IMR-90 (cell line): ENCODE measurements around the gene SRSF12. TPM values are rescaled to one million over a fixed set of nuclear protein-coding genes. Genes with fewer than 3 reads are reported as not detected.

Experiments used
- ATAC-seq: fragments of 200-7000 bp; cut with Tn5 transposase; 2 replicates; pipeline ENCODE4 v1.9.1; 2020; ENCODE audit warnings: low read depth, mild to moderate bottlenecking, moderate library complexity
- BruUV-seq: library from RNA; stranded (reverse); fragments of 400-500 nt; replicated peaks from 2 replicates; lab custom pipeline; 2021; lab: Mats Ljungman, UMichigan
- CTCF ChIA-PET: fragments of 300-600 bp; formaldehyde crosslinking; extraction: SDS; loops from one replicate; lab custom pipeline; 2021; ENCODE audit warnings: antibody characterized with exemption; lab: Yijun Ruan, JAX
- POLR2A ChIA-PET: fragments of 300-600 bp; sonication (Branson Sonifier 250); formaldehyde crosslinking; loops from one replicate; lab custom pipeline; 2022; ENCODE audit warnings: antibody characterized with exemption; ENCODE audit not compliant: unreplicated experiment; lab: Charles Lee
- DNase-seq: peaks from one replicate; pipeline ENCODE4 v3.0.0; 2013
- H2AFZ ChIP-seq: replicated peaks from 2 replicates; pipeline ENCODE3; 2013; ENCODE audit warnings: low read length, mild to moderate bottlenecking; ENCODE audit not compliant: poor library complexity
- H2AK5ac ChIP-seq: 2 replicates; pipeline ENCODE4 v1.6.1; 2013; ENCODE audit warnings: low read depth, low read length, inconsistent platforms
- H2AK9ac ChIP-seq: replicated peaks from 2 replicates; pipeline ENCODE3; 2013; ENCODE audit warnings: mild to moderate bottlenecking, low read depth, low read length, moderate library complexity; ENCODE audit not compliant: poor library complexity
- H2BK120ac ChIP-seq: 2 replicates; pipeline ENCODE4 v1.6.1; 2013; ENCODE audit warnings: low read depth, low read length, inconsistent platforms
- H2BK15ac ChIP-seq: 3 replicates; pipeline ENCODE4 v1.6.1; 2013; ENCODE audit warnings: low read depth, low read length, inconsistent platforms
- H2BK20ac ChIP-seq: 2 replicates; pipeline ENCODE4 v1.6.1; 2013; ENCODE audit warnings: low read depth, mild to moderate bottlenecking, inconsistent platforms, low read length, moderate library complexity
- H2BK5ac ChIP-seq: 2 replicates; pipeline ENCODE4 v1.6.1; 2013; ENCODE audit warnings: mild to moderate bottlenecking, low read depth, low read length, inconsistent platforms; ENCODE audit not compliant: poor library complexity, severe bottlenecking
- H3K14ac ChIP-seq: replicated peaks from 2 replicates; pipeline ENCODE4 v1.6.1; 2013; ENCODE audit warnings: low read depth, low read length, inconsistent platforms
- H3K18ac ChIP-seq: 2 replicates; pipeline ENCODE4 v1.6.1; 2013; ENCODE audit warnings: low read depth, low read length, control low read depth
- H3K23ac ChIP-seq: 2 replicates; pipeline ENCODE4 v1.6.1; 2013; ENCODE audit warnings: low read depth, low read length, inconsistent platforms
- H3K27ac ChIP-seq: 2 replicates; pipeline ENCODE4 v1.5.1; 2013; ENCODE audit warnings: mild to moderate bottlenecking, control low read depth, low read length; ENCODE audit not compliant: insufficient read depth
- H3K27me3 ChIP-seq: 2 replicates; pipeline ENCODE4 v1.6.1; 2013; ENCODE audit warnings: low read length; ENCODE audit not compliant: control insufficient read depth, insufficient read depth
- H3K36me3 ChIP-seq: 2 replicates; pipeline ENCODE4 v1.6.1; 2013; ENCODE audit warnings: low read length, mixed read lengths; ENCODE audit not compliant: control insufficient read depth, insufficient read depth
- H3K4ac ChIP-seq: 2 replicates; pipeline ENCODE4 v1.6.1; 2013; ENCODE audit warnings: low read depth, low read length, inconsistent platforms
- H3K4me1 ChIP-seq: 2 replicates; pipeline ENCODE4 v1.6.1; 2013; ENCODE audit warnings: low read length, mixed read lengths; ENCODE audit not compliant: control insufficient read depth, insufficient read depth
- H3K4me2 ChIP-seq: 2 replicates; pipeline ENCODE4 v1.6.1; 2013; ENCODE audit warnings: low read depth, mild to moderate bottlenecking, control low read depth, low read length, moderate library complexity
- H3K4me3 ChIP-seq: 2 replicates; pipeline ENCODE4 v1.5.1; 2013; ENCODE audit warnings: low read depth, mild to moderate bottlenecking, control low read depth, low read length, moderate library complexity; ENCODE audit not compliant: insufficient read depth
- H3K56ac ChIP-seq: 2 replicates; pipeline ENCODE4 v1.6.1; 2013; ENCODE audit warnings: low read length, inconsistent platforms; ENCODE audit not compliant: insufficient read depth; ENCODE audit errors: extremely low read depth
- H3K79me1 ChIP-seq, 2 experiments: 2 replicates each; pipeline ENCODE4 v1.6.1; 2013; ENCODE audit warnings: low read length in 2 of 2, inconsistent platforms in 1 of 2, low read depth in 1 of 2
- H3K9ac ChIP-seq: 2 replicates; pipeline ENCODE4 v1.6.1; 2013; ENCODE audit warnings: low read depth, low read length, control low read depth
- H3K9me1 ChIP-seq: 2 replicates; pipeline ENCODE4 v1.6.1; 2013; ENCODE audit warnings: low read length, inconsistent platforms; ENCODE audit not compliant: insufficient read depth
- H3K9me3 ChIP-seq: 2 replicates; pipeline ENCODE4 v1.6.1; 2013; ENCODE audit warnings: low read length; ENCODE audit not compliant: control insufficient read depth, insufficient read depth
- H4K20me1 ChIP-seq: 2 replicates; pipeline ENCODE4 v1.6.1; 2013; ENCODE audit warnings: low read length, inconsistent platforms; ENCODE audit not compliant: insufficient read depth
- H4K5ac ChIP-seq: 2 replicates; pipeline ENCODE4 v1.6.1; 2013; ENCODE audit warnings: mild to moderate bottlenecking, low read depth, low read length, control low read depth
- H4K8ac ChIP-seq, 2 experiments: 2 replicates each; pipeline ENCODE4 v1.6.1; 2013; ENCODE audit warnings: low read depth in 2 of 2, low read length in 2 of 2, control low read depth in 1 of 2, inconsistent platforms in 1 of 2
- H4K91ac ChIP-seq: 2 replicates; pipeline ENCODE4 v1.6.1; 2013; ENCODE audit warnings: low read depth, low read length, inconsistent platforms; ENCODE audit not compliant: insufficient read depth
- FOS ChIP-seq: fragments of 150-350 bp; IDR thresholded peaks from 2 replicates; pipeline ENCODE4 v1.6.1; 2016; ENCODE audit warnings: low read depth, low read length
- POLR2A ChIP-seq: IDR thresholded peaks from 2 replicates; pipeline ENCODE4 v1.6.1; 2012; ENCODE audit warnings: mild to moderate bottlenecking, low read depth, low read length
- USF2 ChIP-seq: fragments of 150-350 bp; IDR thresholded peaks from 2 replicates; pipeline ENCODE4 v1.6.1; 2017; ENCODE audit warnings: mild to moderate bottlenecking, antibody characterized with exemption, low read length, low read depth
- WGBS, 2 experiments: methylation state at CpG; one replicate each; pipeline versions ENCODE4 v1.1.5 to v1.1.7; 2013; ENCODE audit warnings: missing lambda C conversion rate in 2 of 2; ENCODE audit not compliant: insufficient read length in 1 of 2; ENCODE audit errors: extremely low coverage in 2 of 2; 5-methylcytosine and 5-hydroxymethylcytosine counted together
- dilution Hi-C: fragments of 300-500 bp; cut with HindIII; formaldehyde crosslinking; loops from one replicate; pipeline ENCODE4 v1.14.3; 2018; ENCODE audit warnings: low sequenced_read_pairs; ENCODE audit not compliant: unreplicated experiment
- in situ Hi-C: fragments of 300-500 bp; cut with MboI; formaldehyde crosslinking; loops from 3 replicates; pipeline ENCODE4 v1.14.3; 2019; ENCODE audit warnings: low sequenced_read_pairs, inconsistent platforms, mixed read lengths
- intact Hi-C: fragments of 100-400 bp; cut with micrococcal nuclease; formaldehyde crosslinking; loops from 2 replicates; pipeline ENCODE4 v1.10.0; 2022
- polyA plus RNA-seq, 3 experiments: library from polyadenylated mRNA; depleted of rRNA; stranded (reverse); fragments of >200 nt; gene quantifications; 2 replicates each; pipeline ENCODE4 v1.2.3, GENCODE V29; 2012; ENCODE audit warnings: low replicate concordance in 1 of 3
- total RNA-seq: library from RNA; depleted of rRNA; stranded (reverse); fragments of >200 nt; gene quantifications from 2 replicates; pipeline ENCODE4 v1.2.3, GENCODE V29; 2012

The SRSF12 gene
- total and polyA plus RNA-seq, 2 of the 4 experiments (the other 2 are of a cell fraction): 0.21 to 0.36 TPM

- POLR2A ChIA-PET: no interaction called here
- Histone ChIP-seq H4K8ac (no peak overlapping the region), H3K9ac (no peak overlapping the region), H3K14ac (no peak overlapping the region), H4K5ac (no peak overlapping the region), H2BK15ac (no peak overlapping the region), H3K9me3 (no peaks in the 10 kb centered on the region), H2AK5ac (no peak overlapping the region), H3K27me3 (no peaks in the 10 kb centered on the region), H4K20me1 (no peaks in the 10 kb centered on the region), H3K9me1 (no peaks in the 10 kb centered on the region), H2BK120ac (no peak overlapping the region), H4K91ac (no peak overlapping the region), H3K4me3 (no peak overlapping the region), H3K23ac (no peak overlapping the region), H3K56ac (no peak overlapping the region), H3K4me2 (no peak overlapping the region), H2BK20ac (no peak overlapping the region), H3K18ac (no peak overlapping the region), H3K36me3 (no peaks in the 10 kb centered on the region), H2AK9ac (no peak overlapping the region), H2AFZ (no peak overlapping the region), H3K4ac (no peak overlapping the region), H3K27ac (no peak overlapping the region), H3K4me1 (no peaks in the 10 kb centered on the region), H2BK5ac (no peak overlapping the region), H3K79me1 (no peaks in the 10 kb centered on the region)
- ATAC-seq (no peak), DNase-seq (no peak)
- CTCF ChIA-PET: interaction anchor here (1.0 kb wide), 1 partner anchor 14 kb away, joined by 3 read pairs; no protein-coding TSS in a partner anchor
- BruUV-seq: no TSS peak
- dilution Hi-C loops: no loop called here
- in situ Hi-C loops: no loop called here
- TF ChIP-seq FOS (no peak), POLR2A (no peak), USF2 (no peak)
- no CpG with 5 or more reads among the region's 2 CpGs for WGBS, 2 experiments
- intact Hi-C loops: no loop called here
These were observed 17.8 kb downstream of the SRSF12 start for GRCh38 chr6:89100114-89100513.
